Kidney (tissue), 14 donors: ENCODE measurements around the gene BSG. TPM values are rescaled to one million over a fixed set of nuclear protein-coding genes. Genes with fewer than 3 reads are reported as not detected.

Experiments
- DNase-seq, 5 donors: peaks; one replicate each; pipeline ENCODE4 v3.0.0-alpha.2; 2013 to 2020
- FAIRE-seq: peaks from 2 replicates; lab custom pipeline; 2012; peaks lifted over from hg19 to GRCh38; lab: Jason Lieb, UNC
- H3K27ac ChIP-seq, 2 donors: one replicate each; pipeline ENCODE4 v1.7.0; 2013; ENCODE audit warnings: low read depth in 2 of 2, low read length in 2 of 2, inconsistent platforms in 1 of 2
- H3K27me3 ChIP-seq: one replicate; pipeline ENCODE4 v1.7.1; 2013; ENCODE audit warnings: low read length, inconsistent platforms; ENCODE audit not compliant: control insufficient read depth, insufficient read depth
- H3K36me3 ChIP-seq, 3 donors: one replicate each; pipeline versions ENCODE4 v1.7.0 to v1.7.1; 2013; ENCODE audit warnings: low read length in 3 of 3, control low read depth in 1 of 3, inconsistent platforms in 1 of 3; ENCODE audit not compliant: insufficient read depth in 3 of 3, control insufficient read depth in 2 of 3
- H3K4me1 ChIP-seq, 3 donors: one replicate each; pipeline versions ENCODE4 v1.7.0 to v1.7.1; 2013; ENCODE audit warnings: low read length in 3 of 3, inconsistent platforms in 1 of 3, low read depth in 1 of 3; ENCODE audit not compliant: control insufficient read depth in 2 of 3, insufficient read depth in 2 of 3
- H3K4me3 ChIP-seq, 3 donors: one replicate each; pipeline versions ENCODE4 v1.7.0 to v1.8.1; 2013; ENCODE audit warnings: low read length in 3 of 3, control low read depth in 1 of 3, inconsistent platforms in 1 of 3
- H3K9ac ChIP-seq, 3 donors: one replicate each; pipeline versions ENCODE4 v1.7.0 to v1.7.1; 2013; ENCODE audit warnings: low read length in 3 of 3, control low read depth in 1 of 3, inconsistent platforms in 1 of 3
- H3K9me3 ChIP-seq, 3 donors: one replicate each; pipeline versions ENCODE4 v1.7.0 to v1.7.1; 2013; ENCODE audit warnings: low read length in 3 of 3, control low read depth in 1 of 3, inconsistent platforms in 1 of 3; ENCODE audit not compliant: control insufficient read depth in 2 of 3, insufficient read depth in 1 of 3
- intact Hi-C: fragments of 100-400 bp; cut with DNase I; formaldehyde crosslinking; loops from one replicate; pipeline ENCODE4 v1.11.1; 2022
- polyA plus RNA-seq: library from polyadenylated mRNA; stranded (reverse); fragments of 350-450 nt; fragmentation: Illumina TruSeq; extraction: RNeasy Lipid Tissue Mini Kit (QIAGEN cat#74804); gene quantifications from one replicate; pipeline ENCODE4 v1.2.3, GENCODE V29; 2014; ENCODE audit warnings: low read depth, low replicate concordance; ENCODE audit not compliant: insufficient read depth
- total RNA-seq: library from RNA; stranded (reverse); fragmentation: NEBNext Ultra II Directional; extraction: Animal tissue kit (Norgen Biotek cat#: 25700); gene quantifications from one replicate; pipeline ENCODE4 v1.2.1, GENCODE V29; 2021
- TF ChIP-seq, protein P1 (sequence below): IDR thresholded peaks from 3 replicates; pipeline ENCODE4 v1.5.1; 2012; ENCODE audit warnings: mild to moderate bottlenecking, moderate library complexity, borderline replicate concordance; ENCODE audit not compliant: insufficient read depth; ENCODE audit errors: extremely low read depth
- donor health status: control.
- donor health status: control.
- donor health status: control.
- donor health status: control.
- donor health status: control.
- donor health status: DM: yes; HTN: yes; CAD: no.
- donor health status: Normal renal cell carcinoma (clear cell type).

Gene BSG
- total and polyA plus RNA-seq, 2 donors from 2014 or later = 554 to 984 TPM

DNA sequence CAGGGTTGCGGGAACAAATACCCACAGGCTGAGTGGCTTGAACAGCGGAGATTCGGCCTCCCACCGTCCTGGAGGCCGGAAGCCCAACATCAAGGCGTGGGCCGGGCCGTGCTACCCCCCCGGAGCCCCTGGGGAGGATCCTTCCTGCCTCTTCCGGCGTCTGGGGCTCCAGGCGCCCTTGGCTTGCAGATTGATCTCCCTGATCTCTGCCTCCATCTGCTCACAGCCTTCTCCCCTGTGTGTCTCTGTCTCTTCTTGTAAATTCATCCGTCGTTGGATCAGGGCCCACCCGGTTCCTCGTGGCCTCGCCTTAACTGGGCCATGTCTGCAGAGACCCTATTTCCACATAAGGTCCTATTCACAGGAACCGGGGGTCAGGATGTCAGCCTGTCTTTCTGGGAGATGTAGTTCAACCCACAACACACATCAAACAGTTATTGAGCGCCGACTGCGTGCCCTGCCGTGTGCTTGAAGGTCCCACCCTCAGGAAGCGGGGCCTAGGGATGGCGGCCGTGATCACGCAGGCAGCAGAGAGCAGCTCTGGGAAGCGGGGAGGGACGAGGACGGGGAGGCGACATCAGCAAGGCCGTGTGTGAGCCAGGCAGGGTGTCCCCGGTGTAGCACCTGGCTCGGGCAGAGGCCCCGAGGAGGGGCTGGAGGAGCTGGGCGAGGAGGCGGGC is 38.5 kb downstream of the BSG start:
- FAIRE-seq = no peak
- no peak overlapping the region for H3K9ac ChIP-seq
- TF ChIP-seq, protein P1, sequence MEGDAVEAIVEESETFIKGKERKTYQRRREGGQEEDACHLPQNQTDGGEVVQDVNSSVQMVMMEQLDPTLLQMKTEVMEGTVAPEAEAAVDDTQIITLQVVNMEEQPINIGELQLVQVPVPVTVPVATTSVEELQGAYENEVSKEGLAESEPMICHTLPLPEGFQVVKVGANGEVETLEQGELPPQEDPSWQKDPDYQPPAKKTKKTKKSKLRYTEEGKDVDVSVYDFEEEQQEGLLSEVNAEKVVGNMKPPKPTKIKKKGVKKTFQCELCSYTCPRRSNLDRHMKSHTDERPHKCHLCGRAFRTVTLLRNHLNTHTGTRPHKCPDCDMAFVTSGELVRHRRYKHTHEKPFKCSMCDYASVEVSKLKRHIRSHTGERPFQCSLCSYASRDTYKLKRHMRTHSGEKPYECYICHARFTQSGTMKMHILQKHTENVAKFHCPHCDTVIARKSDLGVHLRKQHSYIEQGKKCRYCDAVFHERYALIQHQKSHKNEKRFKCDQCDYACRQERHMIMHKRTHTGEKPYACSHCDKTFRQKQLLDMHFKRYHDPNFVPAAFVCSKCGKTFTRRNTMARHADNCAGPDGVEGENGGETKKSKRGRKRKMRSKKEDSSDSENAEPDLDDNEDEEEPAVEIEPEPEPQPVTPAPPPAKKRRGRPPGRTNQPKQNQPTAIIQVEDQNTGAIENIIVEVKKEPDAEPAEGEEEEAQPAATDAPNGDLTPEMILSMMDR = no peak
- no peaks in the 10 kb centered on the region for H3K9me3 ChIP-seq
- H3K4me3 ChIP-seq = no peak overlapping the region
- H3K27me3 ChIP-seq = no peaks in the 10 kb centered on the region
- H3K36me3 ChIP-seq = no peaks in the 10 kb centered on the region
- peak in 4 of 5 donors; percentile 55 to 93 (median 73) for DNase-seq
- intact Hi-C loops = no loop called here
- no peaks in the 10 kb centered on the region for H3K4me1 ChIP-seq
- peak overlapping the region in 1 of 2 donors; percentile 37 for H3K27ac ChIP-seq

DNA sequence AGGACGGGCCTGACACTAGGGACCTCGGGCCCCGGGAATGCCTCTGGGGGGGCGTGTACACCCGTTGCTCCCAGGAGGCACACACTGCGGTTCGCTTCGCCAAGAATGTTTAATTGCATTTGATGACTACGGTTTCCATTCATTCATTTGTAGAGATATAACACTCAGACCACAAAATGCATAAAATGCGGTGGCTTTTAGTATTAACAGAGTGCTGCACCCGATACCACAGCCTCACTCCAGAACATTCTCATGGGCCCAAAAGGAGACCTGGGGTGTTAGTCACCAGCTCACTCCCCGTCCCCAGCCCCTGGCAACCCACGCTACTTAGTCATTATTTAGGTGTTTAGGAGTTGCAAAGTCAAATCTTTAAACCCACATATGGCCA is 39.1 kb downstream of the BSG start:
- no peaks in the 10 kb centered on the region for H3K27me3 ChIP-seq
- no peak overlapping the region for H3K4me3 ChIP-seq
- no peak overlapping the region for H3K9ac ChIP-seq
- TF ChIP-seq, protein P1 = no peak
- H3K9me3 ChIP-seq = no peaks in the 10 kb centered on the region
- FAIRE-seq (no peak), DNase-seq (no peak)
- intact Hi-C loops = no loop called here
- no peak overlapping the region for H3K27ac ChIP-seq
- no peaks in the 10 kb centered on the region for H3K36me3 ChIP-seq
- no peaks in the 10 kb centered on the region for H3K4me1 ChIP-seq

DNA sequence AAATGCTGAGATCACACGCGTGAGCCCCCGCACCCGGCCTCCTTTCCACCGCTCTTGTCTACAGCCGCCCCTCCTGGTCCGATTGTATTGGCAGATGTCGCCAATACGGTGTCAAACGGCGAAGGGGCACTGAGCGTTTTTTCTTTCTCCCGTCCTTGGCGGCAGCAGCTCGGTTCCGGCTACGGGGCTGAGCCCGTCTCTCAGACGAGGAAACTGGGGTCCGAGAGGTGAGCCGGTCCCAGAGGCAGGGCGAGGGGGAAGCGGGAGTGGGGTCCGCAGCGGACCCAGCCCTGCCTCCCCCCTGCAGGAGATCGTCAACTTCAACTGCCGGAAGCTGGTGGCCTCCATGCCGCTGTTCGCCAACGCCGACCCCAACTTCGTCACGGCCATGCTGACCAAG is 40.5 kb downstream of the BSG start:
- intact Hi-C loops = no loop called here
- no peaks in the 10 kb centered on the region for H3K36me3 ChIP-seq
- no peak overlapping the region for H3K4me3 ChIP-seq
- no peak overlapping the region for H3K27ac ChIP-seq
- H3K27me3 ChIP-seq = no peaks in the 10 kb centered on the region
- no peaks in the 10 kb centered on the region for H3K4me1 ChIP-seq
- H3K9ac ChIP-seq = no peak overlapping the region
- FAIRE-seq (no peak), DNase-seq (peak in 1 of 5 donors; percentile 66)
- no peaks in the 10 kb centered on the region for H3K9me3 ChIP-seq
- TF ChIP-seq, protein P1 = no peak
